Breast epithelium (tissue), 4 donors: Measurements from ENCODE around the gene PDSS2. TPM values are rescaled to one million over a fixed set of nuclear protein-coding genes. Genes with fewer than 3 reads are reported as not detected.
"Not testable (repeated sequence)": the region's sequence is repeated elsewhere in the genome, so short reads cannot be mapped to it uniquely, and the experiment has no call there.

Experiments
- DNase-seq, 2 donors: peaks; one replicate each; pipeline ENCODE4 v3.0.0-alpha.2; 2019; ENCODE audit warnings: low spot score in 2 of 2
- H3K27ac ChIP-seq, 2 donors: fragments of 200-600 bp; sonication (generic) in 1 of 2; one replicate each; pipeline ENCODE4 v1.5.1; 2016 to 2019; ENCODE audit warnings: mild to moderate bottlenecking in 1 of 2
- H3K27me3 ChIP-seq, 2 donors: fragments of 200-600 bp; sonication (generic) in 1 of 2; one replicate each; pipeline versions ENCODE4 v1.5.1 to v1.6.0; 2017 to 2019; ENCODE audit warnings: control low read depth in 1 of 2, mild to moderate bottlenecking in 1 of 2
- H3K36me3 ChIP-seq: fragments of 200-600 bp; one replicate; pipeline ENCODE4 v1.5.1; 2019
- H3K4me1 ChIP-seq, 2 donors: fragments of 200-600 bp; sonication (generic); one replicate each; pipeline ENCODE4 v1.5.1; 2016 to 2019; ENCODE audit warnings: control low read depth in 1 of 2
- H3K4me3 ChIP-seq, 3 donors: fragments of 200-600 bp; sonication (generic); 1 replicate in 2 of 3; 2 replicates in 1 of 3; pipeline ENCODE4 v1.5.1; 2016 to 2019; ENCODE audit warnings: mild to moderate bottlenecking in 3 of 3, moderate library complexity in 2 of 3
- H3K9me3 ChIP-seq, 2 donors: fragments of 200-600 bp; sonication (generic) in 1 of 2; one replicate each; pipeline ENCODE4 v1.5.1; 2016 to 2019; ENCODE audit warnings: control low read depth in 1 of 2
- POLR2A ChIP-seq: fragments of 450-650 bp; IDR thresholded peaks from one replicate; pipeline ENCODE4 v1.6.1; 2016; ENCODE audit warnings: antibody characterized with exemption, mild to moderate bottlenecking, moderate library complexity
- POLR2AphosphoS5 ChIP-seq, 3 donors: sonication (generic); formaldehyde crosslinking; IDR thresholded peaks; one replicate each; pipeline ENCODE4 v1.6.1; 2017; ENCODE audit warnings: antibody characterized with exemption in 3 of 3
- intact Hi-C: fragments of 100-400 bp; cut with DNase I; formaldehyde crosslinking; loops from one replicate; pipeline ENCODE4 v1.15.1; 2023; ENCODE audit warnings: low total_unique reads
- total RNA-seq, 3 donors: library from RNA; depleted of rRNA; stranded (reverse); fragments of >200 nt; gene quantifications; one replicate each; pipeline ENCODE4 v1.1.0, GENCODE V29; 2016
- TF ChIP-seq, protein P1 (sequence below), 3 donors: fragments of 450-650 bp; IDR thresholded peaks; one replicate each; pipeline ENCODE4 v1.5.1; 2016 to 2017; ENCODE audit warnings: antibody characterized with exemption in 3 of 3, mild to moderate bottlenecking in 3 of 3, moderate library complexity in 3 of 3

The PDSS2 gene
- total RNA-seq, 3 donors from 2014 or later = 6.9 to 13.5 (median 11.1) TPM

DNA sequence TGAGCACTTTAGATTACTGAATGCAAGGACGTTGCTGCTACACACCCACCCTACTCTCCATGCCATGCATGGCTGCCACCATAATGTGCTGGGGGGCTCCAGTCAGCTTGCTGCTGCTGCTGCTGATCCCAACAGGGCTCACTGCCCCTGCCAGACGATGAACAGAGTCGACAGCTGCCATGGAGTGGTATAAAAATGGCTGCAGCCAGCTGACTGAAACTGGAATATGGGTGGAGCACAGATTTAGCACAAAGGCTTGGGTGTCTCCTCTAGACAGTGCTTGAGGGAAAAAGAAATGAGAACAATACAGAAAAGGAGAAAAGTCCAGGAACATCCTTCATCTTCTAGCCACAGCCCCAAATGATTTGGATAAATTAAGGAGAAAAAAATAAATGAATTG is 150.7 kb downstream of the PDSS2 start:
- Histone ChIP-seq H3K4me1 (no peaks in the 10 kb centered on the region), H3K4me3 (no peak overlapping the region), H3K27me3 (no peaks in the 10 kb centered on the region), H3K9me3 (no peaks in the 10 kb centered on the region), H3K27ac (no peak overlapping the region), H3K36me3 (no peaks in the 10 kb centered on the region)
- DNase-seq = no peak
- no peak for TF ChIP-seq POLR2AphosphoS5 (IDR thresholded peaks at IDR 0.05)
- no peak for TF ChIP-seq POLR2A
- TF ChIP-seq, protein P1, sequence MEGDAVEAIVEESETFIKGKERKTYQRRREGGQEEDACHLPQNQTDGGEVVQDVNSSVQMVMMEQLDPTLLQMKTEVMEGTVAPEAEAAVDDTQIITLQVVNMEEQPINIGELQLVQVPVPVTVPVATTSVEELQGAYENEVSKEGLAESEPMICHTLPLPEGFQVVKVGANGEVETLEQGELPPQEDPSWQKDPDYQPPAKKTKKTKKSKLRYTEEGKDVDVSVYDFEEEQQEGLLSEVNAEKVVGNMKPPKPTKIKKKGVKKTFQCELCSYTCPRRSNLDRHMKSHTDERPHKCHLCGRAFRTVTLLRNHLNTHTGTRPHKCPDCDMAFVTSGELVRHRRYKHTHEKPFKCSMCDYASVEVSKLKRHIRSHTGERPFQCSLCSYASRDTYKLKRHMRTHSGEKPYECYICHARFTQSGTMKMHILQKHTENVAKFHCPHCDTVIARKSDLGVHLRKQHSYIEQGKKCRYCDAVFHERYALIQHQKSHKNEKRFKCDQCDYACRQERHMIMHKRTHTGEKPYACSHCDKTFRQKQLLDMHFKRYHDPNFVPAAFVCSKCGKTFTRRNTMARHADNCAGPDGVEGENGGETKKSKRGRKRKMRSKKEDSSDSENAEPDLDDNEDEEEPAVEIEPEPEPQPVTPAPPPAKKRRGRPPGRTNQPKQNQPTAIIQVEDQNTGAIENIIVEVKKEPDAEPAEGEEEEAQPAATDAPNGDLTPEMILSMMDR (IDR thresholded peaks at IDR 0.05) = no peak
- intact Hi-C loops = no loop called here

DNA sequence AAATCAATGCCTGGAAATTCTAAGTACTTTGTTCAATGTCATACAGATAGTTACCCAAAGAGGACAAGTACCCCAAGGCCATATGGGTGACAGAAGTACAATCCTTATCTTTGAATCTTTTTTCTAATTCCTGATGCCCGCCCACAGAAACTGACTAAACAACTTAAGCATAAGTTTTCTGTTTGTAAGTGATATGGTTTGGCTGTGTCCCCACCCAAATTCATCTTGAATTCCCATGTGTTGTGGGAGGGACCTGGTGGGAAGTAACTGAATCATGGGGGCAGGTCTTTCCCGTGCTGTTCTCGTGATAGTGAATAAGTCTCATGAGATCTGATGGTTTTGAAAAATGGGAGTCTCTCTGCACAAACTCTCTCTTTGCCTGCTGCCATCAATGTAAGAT is 153.4 kb downstream of the PDSS2 start:
- H3K4me3 ChIP-seq, H3K36me3 ChIP-seq, intact Hi-C loops, H3K4me1 ChIP-seq, H3K27me3 ChIP-seq, DNase-seq, H3K9me3 ChIP-seq, H3K27ac ChIP-seq: not testable (repeated sequence)

DNA sequence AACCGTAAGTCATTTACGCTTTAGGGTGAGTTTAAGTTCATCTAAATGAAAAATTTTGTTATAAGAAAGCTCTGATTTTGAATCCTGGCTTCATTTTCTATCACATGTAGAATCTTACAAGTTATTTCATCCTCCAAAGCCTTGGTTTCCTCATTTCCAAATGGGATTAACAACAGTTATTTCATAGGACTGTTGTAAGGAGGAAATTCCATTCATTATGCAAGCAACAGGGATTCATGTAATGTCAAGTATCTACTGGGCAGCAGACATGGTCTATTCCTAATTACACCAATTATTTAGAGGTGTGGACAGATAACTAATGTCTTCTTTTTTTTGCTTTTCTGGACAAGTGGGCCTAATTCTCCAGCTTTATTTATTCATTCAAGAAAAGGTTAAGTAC is 154.0 kb downstream of the PDSS2 start:
- Histone ChIP-seq H3K36me3 (no peaks in the 10 kb centered on the region), H3K4me3 (no peak overlapping the region), H3K27me3 (no peaks in the 10 kb centered on the region), H3K9me3 (no peaks in the 10 kb centered on the region), H3K4me1 (no peaks in the 10 kb centered on the region), H3K27ac (no peak overlapping the region)
- intact Hi-C loops = no loop called here
- no peak for DNase-seq
- no peak for TF ChIP-seq POLR2A
- TF ChIP-seq, protein P1 (IDR thresholded peaks at IDR 0.05) = no peak
- no peak for TF ChIP-seq POLR2AphosphoS5 (IDR thresholded peaks at IDR 0.05)

DNA sequence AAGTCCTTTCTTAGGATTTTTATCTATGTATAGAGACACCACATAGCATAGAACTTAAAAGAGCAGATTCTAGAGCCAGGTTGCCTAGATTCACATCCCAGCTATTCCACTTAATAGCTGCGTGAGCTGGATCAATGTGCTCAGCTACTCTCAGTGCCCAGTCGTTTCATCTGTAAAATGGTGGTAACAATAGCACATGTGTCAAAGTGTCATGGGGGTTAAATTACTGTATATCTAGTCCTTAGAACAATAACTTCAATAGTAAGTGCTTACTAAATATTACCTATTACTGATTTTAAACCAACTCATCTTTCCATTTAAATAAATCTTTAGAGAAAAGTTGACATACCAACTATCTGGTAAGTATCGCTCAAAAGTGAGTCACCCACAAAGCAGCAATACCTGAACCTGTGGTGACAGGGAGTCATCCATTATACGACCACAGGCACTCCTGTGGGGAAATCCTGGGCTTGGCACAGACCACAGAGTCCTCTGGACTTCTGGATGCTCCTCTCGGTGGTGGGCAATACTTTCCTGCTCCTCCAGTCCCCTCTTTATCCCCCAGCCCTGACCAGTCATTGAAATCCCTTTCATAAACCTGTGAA is 154.8 kb downstream of the PDSS2 start:
- H3K27me3 ChIP-seq = no peaks in the 10 kb centered on the region
- TF ChIP-seq, protein P1 (IDR thresholded peaks at IDR 0.05) = no peak
- TF ChIP-seq POLR2AphosphoS5 (IDR thresholded peaks at IDR 0.05) (no peak), POLR2A (no peak)
- H3K4me1 ChIP-seq = no peaks in the 10 kb centered on the region
- H3K27ac ChIP-seq = no peak overlapping the region
- H3K36me3 ChIP-seq = no peaks in the 10 kb centered on the region
- no peaks in the 10 kb centered on the region for H3K9me3 ChIP-seq
- H3K4me3 ChIP-seq = no peak overlapping the region
- DNase-seq = no peak
- intact Hi-C loops = no loop called here

DNA sequence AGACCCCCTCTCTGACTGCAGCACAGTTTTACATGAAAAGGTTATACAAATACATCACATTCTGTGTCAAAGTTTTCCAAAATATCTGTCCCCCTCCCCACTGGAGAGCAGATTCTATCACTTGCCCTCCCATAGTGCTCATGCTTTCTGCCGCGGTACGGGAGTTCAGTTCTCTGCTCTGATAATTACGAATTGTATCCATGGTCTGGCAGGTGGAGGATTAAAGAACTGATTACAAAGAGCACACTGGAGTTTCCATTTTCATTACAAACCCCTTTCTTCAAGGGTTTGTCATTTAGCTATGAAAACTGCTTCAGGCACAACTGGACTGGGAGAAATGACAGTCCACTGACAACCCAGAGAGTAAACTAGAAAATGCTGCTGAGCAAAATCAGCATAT is 166.0 kb downstream of the PDSS2 start:
- DNase-seq = no peak
- no peak overlapping the region for H3K27ac ChIP-seq
- no peaks in the 10 kb centered on the region for H3K4me1 ChIP-seq
- H3K36me3 ChIP-seq = no peaks in the 10 kb centered on the region
- no peaks in the 10 kb centered on the region for H3K9me3 ChIP-seq
- H3K27me3 ChIP-seq = no peaks in the 10 kb centered on the region
- no peak for TF ChIP-seq POLR2A
- TF ChIP-seq, protein P1 (IDR thresholded peaks at IDR 0.05) = no peak
- TF ChIP-seq POLR2AphosphoS5 (IDR thresholded peaks at IDR 0.05) = no peak
- no peak overlapping the region for H3K4me3 ChIP-seq
- intact Hi-C loops = no loop called here
